Spleen (tissue), 7 donors: ENCODE results near the gene LCN10.

Experiments used
- CTCF ChIP-seq, 11 experiments: fragments of 200-600 bp in 7 of 11; fragments of 450-650 bp in 4 of 11; sonication (generic) in 4 of 11; IDR thresholded peaks in 8 of 11; conservative IDR thresholded peaks in 3 of 11; 1 replicate in 7 of 11; 2 replicates in 4 of 11; pipeline versions ENCODE4 v1.4.0 to v1.8.0; 2016 to 2021; ENCODE audit warnings: antibody characterized with exemption in 11 of 11, inconsistent platforms in 4 of 11, mild to moderate bottlenecking in 1 of 11
- POLR2A ChIP-seq, 3 donors: fragments of 450-650 bp; IDR thresholded peaks; one replicate each; pipeline ENCODE4 v1.5.1; 2017; ENCODE audit warnings: antibody characterized with exemption in 3 of 3, mild to moderate bottlenecking in 1 of 3
- donor health status: DM: no; HTN: no; CAD: no; lungs with moderate emphysema.
- donor health status: DM: no; HTN: no; CAD: no.
- donor health status: DM: no; HTN: no; CAD: no.

DNA sequence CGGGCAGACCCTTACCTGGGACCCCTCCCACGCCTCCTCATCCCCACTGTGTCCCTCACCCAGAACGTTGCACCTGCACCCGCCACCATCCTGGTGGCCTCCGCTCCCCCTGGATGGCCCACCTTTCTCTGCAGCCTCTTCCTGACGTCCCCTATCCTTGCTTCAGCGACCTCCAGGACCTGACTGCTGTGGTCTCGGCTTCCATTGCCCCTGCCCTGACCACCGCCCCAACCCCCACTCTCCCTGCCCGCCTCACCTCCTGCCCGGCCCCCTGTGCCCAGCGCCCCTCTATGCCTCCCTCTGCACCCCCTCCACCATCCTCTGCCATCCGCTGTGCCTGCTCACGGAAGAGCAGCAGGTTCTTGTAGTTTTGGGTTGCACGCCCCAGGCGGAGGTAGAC lies 2.2 kb downstream of the LCN10 start:
- TF ChIP-seq CTCF (IDR thresholded peaks at IDR 0.05 in 8 of 11, conservative IDR thresholded peaks at IDR 0.05 in 3 of 11) (no peak), POLR2A (IDR thresholded peaks at IDR 0.05) (no peak)
